HG02588 (cell line): ENCODE data around the gene MBTPS1.

Source experiments
- ATAC-seq: cut with Tn5 transposase; IDR thresholded peaks from one replicate; pipeline ENCODE4 v1.9.1; 2021; ENCODE audit warnings: mild to moderate bottlenecking, moderate library complexity; ENCODE audit not compliant: unreplicated experiment

The MBTPS1 gene

GRCh38 chr16:84040823-84041820, 75.6 kb downstream of the MBTPS1 start:
- no peak for ATAC-seq

GRCh38 chr16:84040226-84040822, 76.4 kb downstream of the MBTPS1 start:
- no peak for ATAC-seq

DNA sequence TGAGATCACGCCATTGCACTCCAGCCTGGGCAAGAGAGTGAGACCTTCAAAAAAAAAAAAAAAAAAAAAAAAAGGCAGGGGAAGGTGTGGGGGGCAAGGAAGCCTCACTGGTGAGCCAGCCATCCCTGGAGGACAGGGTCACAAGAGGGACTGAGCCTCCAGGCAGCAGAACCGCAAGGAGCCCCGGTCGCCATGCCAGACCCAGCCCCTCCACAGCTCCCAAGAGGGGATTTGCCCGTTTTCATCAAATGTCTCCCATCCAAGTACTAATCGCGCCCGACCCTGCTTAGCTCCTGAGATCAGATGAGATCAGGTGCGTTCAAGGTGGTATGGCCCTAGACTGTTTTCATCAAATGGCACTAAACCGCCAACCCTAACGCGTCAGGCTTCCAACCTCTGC, 77.0 kb downstream of the MBTPS1 start:
- no peak for ATAC-seq

GRCh38 chr16:84038469-84038868, 78.3 kb downstream of the MBTPS1 start:
- ATAC-seq = no peak

DNA sequence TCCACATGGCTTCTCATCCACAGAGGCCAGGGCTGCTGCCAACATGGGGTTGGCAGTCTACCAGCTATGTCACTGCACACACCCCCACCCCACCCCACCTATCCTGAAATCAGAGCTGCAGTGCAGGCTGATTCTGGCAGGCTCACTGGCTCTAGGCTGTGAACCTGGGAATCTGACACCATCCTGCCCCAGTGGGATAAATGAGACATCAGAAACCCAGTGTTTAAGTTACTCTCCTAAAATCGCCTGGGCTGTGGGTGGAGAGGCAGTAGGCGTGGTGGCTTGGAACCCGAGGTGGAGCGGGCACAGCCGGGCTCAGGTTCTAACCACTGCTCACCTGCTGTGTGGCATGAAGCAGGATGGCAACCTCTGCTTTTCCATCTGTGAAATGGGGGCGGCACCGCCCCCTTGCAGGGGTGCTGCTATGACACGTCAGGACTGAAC, 79.7 kb downstream of the MBTPS1 start:
- ATAC-seq = no peak

DNA sequence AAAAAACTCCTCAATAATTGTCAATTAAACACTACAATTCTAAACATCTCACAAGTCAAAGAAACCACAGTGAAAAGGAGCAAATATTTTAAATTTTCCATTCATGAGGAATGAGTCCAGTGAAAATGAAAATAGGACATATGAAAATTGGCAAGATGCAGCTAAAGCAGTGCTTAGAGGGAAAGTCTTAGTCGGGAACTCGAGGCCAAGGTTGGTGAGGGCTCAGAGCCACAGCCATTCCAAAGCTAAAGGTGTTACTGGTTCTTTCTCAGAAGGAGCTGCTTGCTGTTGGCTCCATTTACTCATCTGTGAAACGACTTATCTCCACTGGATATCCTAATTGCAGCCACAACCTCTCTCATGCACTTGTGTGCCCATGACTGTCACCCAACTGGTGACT, 80.6 kb downstream of the MBTPS1 start:
- no peak for ATAC-seq

- ATAC-seq = no peak
Observed at GRCh38 chr16:84034516-84034915, 82.2 kb downstream of the MBTPS1 start.

- ATAC-seq = no peak
Observed at GRCh38 chr16:84033251-84034195, 83.2 kb downstream of the MBTPS1 start.

DNA sequence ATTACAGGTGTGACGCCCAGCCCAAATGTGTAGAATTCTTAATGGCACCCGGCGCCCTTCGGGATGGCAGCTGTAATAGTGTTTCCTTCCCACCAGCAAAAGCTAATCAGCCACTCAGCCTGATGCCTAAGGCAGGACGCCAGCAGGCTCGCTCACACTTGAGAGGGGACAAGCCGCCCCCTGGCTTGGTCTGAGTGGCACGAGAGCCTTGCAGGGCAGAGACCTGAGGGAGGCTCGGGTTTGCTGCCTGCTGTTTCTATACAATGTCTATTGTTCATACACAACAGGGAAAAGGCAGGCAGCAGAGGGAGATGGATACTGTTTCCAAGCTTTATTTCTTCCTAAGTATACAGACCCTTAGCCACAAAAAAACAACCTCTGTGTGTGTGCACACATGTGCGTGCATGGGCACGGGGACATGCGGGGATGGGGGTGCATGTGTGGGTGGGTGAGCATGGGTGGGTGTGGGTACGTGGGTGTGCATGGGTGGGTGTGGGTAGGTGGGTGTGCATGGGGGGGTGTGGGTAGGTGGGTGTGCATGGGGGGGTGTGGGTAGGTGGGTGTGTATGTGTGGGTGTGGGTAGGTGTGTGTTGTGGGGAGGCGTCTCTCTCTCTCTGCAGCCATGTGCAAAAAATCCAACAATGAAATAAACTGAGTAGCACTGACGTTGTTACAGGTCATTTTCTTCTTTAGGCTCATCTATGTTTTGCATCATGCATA, 84.1 kb downstream of the MBTPS1 start:
- ATAC-seq = no peak

GRCh38 chr16:84031556-84031955, 85.2 kb downstream of the MBTPS1 start:
- no peak for ATAC-seq

DNA sequence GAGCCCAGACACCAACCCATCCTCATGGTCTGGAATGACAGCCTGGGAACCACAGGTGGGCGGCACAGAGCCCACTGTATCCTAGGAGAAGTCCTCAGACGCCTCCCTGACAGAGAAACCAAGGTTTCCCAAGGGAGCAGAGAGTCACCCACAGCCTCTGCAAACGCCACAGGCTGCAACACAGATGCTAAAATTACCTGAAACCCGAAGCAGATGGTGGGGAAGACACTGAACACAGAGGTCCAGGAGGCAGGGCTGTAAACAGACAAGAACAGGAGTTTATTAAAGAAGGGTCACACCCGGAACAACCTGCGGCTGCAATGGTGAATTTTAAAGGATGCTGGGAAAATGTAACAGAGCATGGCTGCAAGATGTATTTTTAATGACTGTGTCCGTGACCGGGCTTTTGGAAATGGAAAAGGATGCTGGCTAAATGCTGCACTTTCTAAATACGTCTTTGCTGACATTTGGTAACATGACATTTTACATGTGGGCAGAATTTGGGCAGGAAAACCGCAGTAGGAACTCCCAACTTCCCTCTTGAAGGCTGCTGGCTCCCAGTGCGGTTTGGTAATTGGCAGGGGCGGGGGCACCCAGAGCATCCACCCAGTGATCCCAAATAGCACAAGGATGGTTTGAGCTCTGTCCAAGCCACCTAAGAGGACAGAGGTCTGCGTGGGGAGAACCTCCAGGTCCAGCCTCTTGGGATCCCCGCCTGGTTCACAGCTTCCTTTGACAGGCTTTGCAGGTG, 87.3 kb downstream of the MBTPS1 start:
- ATAC-seq = no peak

DNA sequence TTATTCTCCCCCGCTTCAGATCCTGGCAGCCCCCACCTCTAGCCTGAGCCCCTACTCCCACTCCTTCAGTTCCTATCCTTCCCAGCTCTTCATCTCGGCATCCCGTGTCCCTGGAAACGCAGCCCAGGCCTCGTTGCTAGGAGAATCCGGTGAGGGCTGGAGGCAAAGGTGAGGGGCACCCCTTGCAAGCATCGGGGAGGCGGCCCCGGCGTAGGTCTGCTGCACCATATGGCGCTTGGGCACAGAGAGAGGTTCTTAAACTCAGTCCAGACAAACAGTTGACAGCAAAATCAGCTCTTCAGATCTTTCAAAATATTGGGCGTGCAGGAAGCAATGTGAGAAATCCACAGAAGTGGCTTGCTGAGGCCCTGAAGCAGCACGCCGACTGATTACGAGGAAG, 89.1 kb downstream of the MBTPS1 start:
- ATAC-seq = no peak

DNA sequence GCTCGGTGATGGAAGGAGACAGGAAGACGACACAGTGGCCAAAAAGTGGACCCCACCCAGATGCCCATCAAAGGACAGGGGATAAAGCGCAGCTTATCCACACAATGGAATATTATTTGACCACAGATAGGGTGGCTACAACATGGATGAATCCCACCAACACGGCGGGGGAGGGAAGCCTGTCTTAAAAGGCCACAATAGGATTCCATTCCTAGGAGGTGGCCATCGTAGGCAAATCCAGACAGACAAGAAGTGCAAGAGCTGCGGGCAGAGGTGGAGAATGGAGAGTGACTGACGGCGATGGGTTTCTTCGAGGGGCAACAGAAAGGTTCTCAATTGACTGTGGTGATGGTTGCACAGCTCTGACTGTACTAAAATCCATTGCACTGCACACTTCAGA, 90.1 kb downstream of the MBTPS1 start:
- ATAC-seq = no peak

DNA sequence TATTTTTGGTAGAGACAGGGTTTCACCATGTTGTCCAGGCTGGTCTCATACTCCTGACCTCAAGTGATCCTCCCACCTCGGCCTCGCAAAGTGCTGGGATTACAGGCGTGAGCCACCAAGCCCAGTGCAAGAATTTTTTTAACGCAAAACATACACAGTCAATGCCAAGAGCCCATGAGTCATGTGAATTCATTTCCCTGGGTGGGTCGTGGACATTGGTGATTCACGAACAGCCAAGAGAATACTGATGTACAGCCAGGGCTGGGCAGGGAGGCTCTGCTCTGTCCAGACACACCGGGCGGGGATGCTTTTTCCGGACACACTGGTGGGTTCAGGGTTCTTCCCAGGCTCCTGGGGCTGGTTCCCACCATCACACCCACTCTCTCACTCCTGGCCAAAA, 91.9 kb downstream of the MBTPS1 start:
- no peak for ATAC-seq

GRCh38 chr16:84022644-84023043, 94.1 kb downstream of the MBTPS1 start:
- ATAC-seq = no peak

DNA sequence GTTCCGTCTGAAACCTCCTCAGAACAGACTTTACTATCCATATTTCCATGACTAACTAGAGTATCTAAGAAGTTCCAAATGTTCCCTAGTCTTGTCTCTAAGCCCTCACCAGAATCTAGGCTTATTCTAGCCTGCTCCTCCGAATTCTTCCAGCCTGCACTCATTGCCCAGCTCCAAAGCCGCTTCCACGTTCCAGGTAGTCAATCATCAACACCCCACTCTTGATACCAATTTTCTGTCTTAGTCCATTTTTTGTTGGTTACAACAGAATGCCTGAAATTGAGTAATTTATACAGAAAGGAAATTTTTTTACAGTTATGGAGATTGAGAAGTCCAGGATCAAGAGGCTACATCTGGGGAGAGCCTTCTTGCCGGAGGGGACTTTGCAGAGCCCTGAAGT, 95.3 kb downstream of the MBTPS1 start:
- no peak for ATAC-seq

- ATAC-seq = no peak
Observed at GRCh38 chr16:84020353-84020752, 96.4 kb downstream of the MBTPS1 start.

DNA sequence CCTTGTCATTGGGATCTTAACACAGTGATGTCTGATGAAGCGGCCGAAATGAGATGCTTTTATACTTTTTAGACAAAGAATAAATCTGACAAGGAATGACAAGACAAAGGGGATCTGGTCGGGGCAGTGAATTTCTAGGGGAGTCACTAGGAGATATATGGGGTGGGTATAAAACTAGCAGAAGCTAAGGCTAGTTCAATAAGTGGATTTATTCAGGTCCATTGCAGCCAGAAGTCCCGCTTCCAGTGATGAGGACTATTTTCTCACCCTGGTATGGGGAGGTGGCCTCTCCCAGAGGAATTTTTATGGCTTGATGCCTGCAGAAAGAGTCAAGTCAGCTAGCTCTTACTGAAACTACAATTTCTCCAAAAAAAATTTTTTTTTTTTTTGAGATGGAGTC, 98.0 kb downstream of the MBTPS1 start:
- no peak for ATAC-seq

DNA sequence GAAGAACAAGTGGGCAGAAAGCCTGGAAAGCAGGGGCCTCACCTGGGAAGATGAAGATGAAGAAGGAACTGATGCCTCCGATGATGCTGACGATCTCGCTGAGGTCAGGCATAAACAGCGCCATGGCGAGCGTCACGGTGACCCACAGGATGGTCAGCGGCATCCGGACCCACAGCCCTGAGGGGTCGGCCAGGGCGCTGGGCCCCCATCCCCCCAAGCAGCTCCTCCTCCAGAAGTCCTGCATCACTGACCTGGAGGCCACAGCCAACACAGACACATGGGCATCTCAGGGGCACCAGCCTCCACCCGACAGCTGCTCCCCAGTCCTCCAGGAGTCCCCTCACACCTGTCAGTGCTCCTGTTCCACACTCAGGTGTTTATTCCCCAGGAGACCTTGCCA, 100.3 kb downstream of the MBTPS1 start:
- ATAC-seq = no peak

GRCh38 chr16:84015399-84015798, 101.3 kb downstream of the MBTPS1 start:
- ATAC-seq = no peak
